NOMO-1 treated with DMSO at 0.1 percent for 48 hours (cell line): ENCODE measurements around the gene MAP3K15.
A peak's percentile ranks its signal among the peaks of the same experiment; 100 is the strongest.
"Not testable (repeated sequence)": the region's sequence is repeated elsewhere in the genome, so short reads cannot be mapped to it uniquely, and the experiment has no call there.

Experiments used
- DNase-seq: peaks from one replicate; lab custom pipeline; 2025; ENCODE audit not compliant: unreplicated experiment; lab: John Stamatoyannopoulos, UW

Gene MAP3K15

GRCh38 chrX:19422661-19423060 lies 92.6 kb downstream of the MAP3K15 start:
- DNase-seq, result not testable (repeated sequence)

- no peak for DNase-seq
Measured at GRCh38 chrX:19410259-19410658, 105.0 kb downstream of the MAP3K15 start.

GRCh38 chrX:19403696-19404095 lies 111.6 kb downstream of the MAP3K15 start:
- peak; percentile 44 for DNase-seq

- DNase-seq, result no peak
Measured at GRCh38 chrX:19392703-19393102, 122.6 kb downstream of the MAP3K15 start.

GRCh38 chrX:19392078-19392477 lies 123.2 kb downstream of the MAP3K15 start:
- DNase-seq, result no peak

- no peak for DNase-seq
Measured at GRCh38 chrX:19389227-19389845, 126.0 kb downstream of the MAP3K15 start.

- DNase-seq, result no peak
Measured at GRCh38 chrX:19388741-19389140, 126.6 kb downstream of the MAP3K15 start.

- DNase-seq, result no peak
Measured at GRCh38 chrX:19388064-19388679, 127.1 kb downstream of the MAP3K15 start.

GRCh38 chrX:19386679-19387078 lies 128.6 kb downstream of the MAP3K15 start:
- DNase-seq, result no peak

GRCh38 chrX:19382555-19383145 lies 132.7 kb downstream of the MAP3K15 start:
- peak; percentile 53 for DNase-seq

- DNase-seq, result no peak
Measured at GRCh38 chrX:19381326-19381725, 134.0 kb downstream of the MAP3K15 start.

- DNase-seq, result no peak
Measured at GRCh38 chrX:19377799-19378198, 137.5 kb downstream of the MAP3K15 start.

GRCh38 chrX:19375546-19375945 lies 139.8 kb downstream of the MAP3K15 start:
- no peak for DNase-seq

- DNase-seq, result no peak
Measured at GRCh38 chrX:19373351-19373891, 141.9 kb downstream of the MAP3K15 start.

GRCh38 chrX:19372547-19373331 lies 142.6 kb downstream of the MAP3K15 start:
- DNase-seq, result peak; percentile 31

GRCh38 chrX:19372170-19372546 lies 143.2 kb downstream of the MAP3K15 start:
- DNase-seq, result peak; percentile 78

- no peak for DNase-seq
Measured at GRCh38 chrX:19370061-19370460, 145.2 kb downstream of the MAP3K15 start.

- DNase-seq, result no peak
Measured at GRCh38 chrX:19368576-19368975, 146.7 kb downstream of the MAP3K15 start.

- DNase-seq, result no peak
Measured at GRCh38 chrX:19361701-19362100, 153.6 kb downstream of the MAP3K15 start.

- DNase-seq, result no peak
Measured at GRCh38 chrX:19360903-19361302, 154.4 kb downstream of the MAP3K15 start.

GRCh38 chrX:19358521-19358920 lies 156.8 kb downstream of the MAP3K15 start:
- no peak for DNase-seq

- DNase-seq, result no peak
Measured at GRCh38 chrX:19354625-19355024, 160.7 kb downstream of the MAP3K15 start.
